ENCODE measurements around the gene SELENOS. TPM values are rescaled to one million over a fixed set of nuclear protein-coding genes. Genes with fewer than 3 reads are reported as not detected.

Gene SELENOS
- total RNA-seq, 1 donor from 2014 or later, result 58.3 TPM

Other genes with a start within 250 kb of the SELENOS start
- gene CHSY1, start 25.4 kb downstream of the SELENOS start, total RNA-seq, result 41.7 TPM
- 32.9 TPM for gene SNRPA1, start 17.8 kb upstream of the SELENOS start, total RNA-seq
- 10.6 TPM for gene PCSK6, start 212.2 kb upstream of the SELENOS start, total RNA-seq

All from tongue (tissue), 1 donor.